Liver (tissue), 9 donors: ENCODE results near the gene HOXC6. TPM values are rescaled to one million over a fixed set of nuclear protein-coding genes. Genes with fewer than 3 reads are reported as not detected.

ENCODE experiments used
- DNase-seq: peaks from one replicate; pipeline ENCODE4 v3.0.0-alpha.2; 2017; ENCODE audit warnings: low spot score
- H3K27ac ChIP-seq, 2 donors: one replicate each; pipeline ENCODE4 v1.7.0; 2013; ENCODE audit warnings: inconsistent platforms in 2 of 2, low read length in 2 of 2, control low read depth in 1 of 2, low read depth in 1 of 2, mild to moderate bottlenecking in 1 of 2
- H3K27me3 ChIP-seq, 4 donors: one replicate each; pipeline versions ENCODE4 v1.6.1 to v1.7.0; 2013; ENCODE audit warnings: low read length in 3 of 4, inconsistent platforms in 1 of 4, mild to moderate bottlenecking in 1 of 4, moderate library complexity in 1 of 4; ENCODE audit not compliant: control insufficient read depth in 4 of 4, insufficient read depth in 4 of 4
- H3K36me3 ChIP-seq, 4 donors: one replicate each; pipeline versions ENCODE4 v1.6.1 to v1.7.0; 2013; ENCODE audit warnings: low read length in 3 of 4, mild to moderate bottlenecking in 3 of 4, low read depth in 1 of 4, moderate library complexity in 1 of 4; ENCODE audit not compliant: control insufficient read depth in 4 of 4, insufficient read depth in 3 of 4
- H3K4me1 ChIP-seq, 4 donors: one replicate each; pipeline versions ENCODE4 v1.6.1 to v1.7.0; 2013; ENCODE audit warnings: low read length in 3 of 4, mild to moderate bottlenecking in 3 of 4, moderate library complexity in 1 of 4; ENCODE audit not compliant: control insufficient read depth in 4 of 4, insufficient read depth in 4 of 4
- H3K4me3 ChIP-seq, 3 donors: one replicate each; pipeline versions ENCODE4 v1.6.1 to v1.7.0; 2013; ENCODE audit warnings: low read length in 3 of 3, control low read depth in 1 of 3, low read depth in 1 of 3, mild to moderate bottlenecking in 1 of 3
- H3K9ac ChIP-seq, 2 donors: one replicate each; pipeline ENCODE4 v1.7.0; 2013; ENCODE audit warnings: low read length in 2 of 2, mild to moderate bottlenecking in 2 of 2, moderate library complexity in 2 of 2, control low read depth in 1 of 2, low read depth in 1 of 2
- H3K9me3 ChIP-seq, 4 donors: one replicate each; pipeline versions ENCODE4 v1.6.1 to v1.7.0; 2013; ENCODE audit warnings: low read length in 3 of 4; ENCODE audit not compliant: control insufficient read depth in 4 of 4
- FOXA2 ChIP-seq: IDR thresholded peaks from 2 replicates; pipeline ENCODE4 v1.6.1; 2016; ENCODE audit warnings: antibody characterized with exemption
- GABPA ChIP-seq, 2 donors: IDR thresholded peaks in 1 of 2; conservative IDR thresholded peaks in 1 of 2; 2 replicates each; pipeline ENCODE4 v1.6.1; 2016; ENCODE audit warnings: antibody characterized with exemption in 2 of 2, mild to moderate bottlenecking in 1 of 2, moderate library complexity in 1 of 2
- JUND ChIP-seq, 2 donors: IDR thresholded peaks; 2 replicates each; pipeline ENCODE4 v1.6.1; 2016; ENCODE audit warnings: antibody characterized with exemption in 2 of 2
- NR2F2 ChIP-seq: IDR thresholded peaks from 2 replicates; pipeline ENCODE4 v1.6.1; 2016; ENCODE audit warnings: antibody characterized with exemption
- RAD21 ChIP-seq, 2 donors: IDR thresholded peaks; 2 replicates each; pipeline ENCODE4 v1.6.1; 2016; ENCODE audit warnings: antibody characterized with exemption in 2 of 2, mild to moderate bottlenecking in 2 of 2
- RXRA ChIP-seq, 2 donors: IDR thresholded peaks; 2 replicates each; pipeline ENCODE4 v1.6.1; 2017 to 2018; ENCODE audit warnings: antibody characterized with exemption in 2 of 2, mild to moderate bottlenecking in 1 of 2
- TAF1 ChIP-seq: conservative IDR thresholded peaks from 2 replicates; pipeline ENCODE4 v1.6.1; 2016; ENCODE audit warnings: antibody characterized with exemption, mild to moderate bottlenecking
- WGBS: extraction: QIAGEN DNeasy Blood & Tissue Kit; methylation state at CpG from one replicate; pipeline ENCODE4 v1.1.7; 2013; 5-methylcytosine and 5-hydroxymethylcytosine counted together
- polyA plus RNA-seq, 2 donors: library from polyadenylated mRNA; stranded (reverse) in 1 of 2; unstranded in 1 of 2; fragments of 200-250 nt in 1 of 2; fragments of >200 nt in 1 of 2; fragmentation: Nextera tagmentation in 1 of 2; extraction: Ambion mirVana in 1 of 2; gene quantifications; one replicate each; pipeline versions ENCODE4 v1.2.1 to v1.2.3, GENCODE V29; 2013 to 2015
- total RNA-seq, 2 donors: library from RNA; depleted of rRNA; stranded (reverse); fragments of >200 nt; gene quantifications; one replicate each; pipeline ENCODE4 v1.2.3, GENCODE V29; 2014
- TF ChIP-seq, protein P1 (sequence below): fragments of 150-350 bp; IDR thresholded peaks from 2 replicates; pipeline ENCODE4 v1.5.1; 2017; ENCODE audit warnings: improper control_type of control experiment, low read depth, low read length; ENCODE audit not compliant: missing input control
- TF ChIP-seq, protein P2 (sequence below): IDR thresholded peaks from 2 replicates; pipeline ENCODE4 v1.6.1; 2016; ENCODE audit warnings: antibody characterized with exemption
- TF ChIP-seq, protein P3 (sequence below): IDR thresholded peaks from 2 replicates; pipeline ENCODE4 v1.6.1; 2016; ENCODE audit warnings: antibody characterized with exemption, mild to moderate bottlenecking
- TF ChIP-seq, protein P4 (sequence below): IDR thresholded peaks from 2 replicates; pipeline ENCODE4 v1.6.1; 2016; ENCODE audit warnings: antibody characterized with exemption
- TF ChIP-seq, protein P5 (sequence below): IDR thresholded peaks from 2 replicates; pipeline ENCODE4 v1.6.1; 2016; ENCODE audit warnings: antibody characterized with exemption
- donor health status: healthy.
- donor health status: healthy.
- donor health status: healthy.
- donor health status: healthy.
- donor health status: healthy.

Gene HOXC6
- total and polyA plus RNA-seq, 4 donors: 0.33 TPM; not detected in 3

DNA sequence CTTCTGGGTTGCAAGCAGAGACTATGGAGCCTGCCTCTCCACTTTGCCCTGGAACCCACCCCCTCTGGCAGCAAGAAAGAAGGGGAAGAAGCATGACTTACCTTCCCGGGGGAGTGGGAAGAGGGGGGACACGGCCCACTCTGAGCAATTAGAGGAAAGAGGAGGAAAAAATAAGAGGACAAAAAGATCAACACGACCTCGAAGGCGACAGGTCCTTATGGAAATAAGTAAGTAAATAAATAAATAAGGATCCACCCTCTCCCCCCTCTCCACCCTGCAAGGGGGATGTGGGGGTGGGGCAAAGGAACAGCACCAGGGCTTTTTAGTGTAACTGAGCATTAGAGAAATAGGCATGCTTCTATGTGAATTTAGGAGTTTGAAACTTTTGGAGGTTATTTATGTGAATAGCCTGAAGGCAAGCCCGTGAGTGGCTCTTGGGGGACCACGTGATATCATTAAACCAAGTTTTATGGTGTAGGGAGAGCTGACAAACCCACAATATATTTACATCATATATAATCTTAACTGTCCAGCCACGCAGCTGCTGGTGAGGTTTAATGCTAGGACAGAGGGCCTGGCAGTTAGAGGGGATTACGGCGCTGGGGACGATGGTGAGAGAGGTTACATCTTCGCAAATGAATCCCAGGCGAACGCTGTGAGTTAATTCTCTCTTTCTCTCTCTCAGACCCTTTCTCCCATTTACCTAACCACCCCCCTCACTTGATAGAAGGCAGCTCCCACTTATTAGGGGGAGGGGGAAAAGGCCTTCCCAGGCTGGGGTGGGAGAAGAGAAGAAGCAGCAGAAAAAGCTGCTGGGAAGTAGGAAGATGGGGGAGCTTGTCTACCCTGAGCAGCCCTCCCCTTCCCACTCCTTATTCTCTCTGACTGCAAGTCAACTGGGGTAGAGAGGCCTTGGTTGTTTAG lies 9.4 kb downstream of the HOXC6 start:
- Histone ChIP-seq H3K9ac (no peak overlapping the region), H3K27ac (no peak overlapping the region), H3K4me1 (peaks cover 0 to 9% (median 0%) of the 10 kb centered on the region in 4 donors), H3K27me3 (peaks cover 6 to 38% (median 10%) of the 10 kb centered on the region in 4 donors), H3K36me3 (no peaks in the 10 kb centered on the region), H3K9me3 (peaks cover 0 to 3% (median 0%) of the 10 kb centered on the region in 4 donors), H3K4me3 (no peak overlapping the region)
- WGBS: 25% methylated on average over 14 of the region's 14 CpGs
- TF ChIP-seq, protein P1, sequence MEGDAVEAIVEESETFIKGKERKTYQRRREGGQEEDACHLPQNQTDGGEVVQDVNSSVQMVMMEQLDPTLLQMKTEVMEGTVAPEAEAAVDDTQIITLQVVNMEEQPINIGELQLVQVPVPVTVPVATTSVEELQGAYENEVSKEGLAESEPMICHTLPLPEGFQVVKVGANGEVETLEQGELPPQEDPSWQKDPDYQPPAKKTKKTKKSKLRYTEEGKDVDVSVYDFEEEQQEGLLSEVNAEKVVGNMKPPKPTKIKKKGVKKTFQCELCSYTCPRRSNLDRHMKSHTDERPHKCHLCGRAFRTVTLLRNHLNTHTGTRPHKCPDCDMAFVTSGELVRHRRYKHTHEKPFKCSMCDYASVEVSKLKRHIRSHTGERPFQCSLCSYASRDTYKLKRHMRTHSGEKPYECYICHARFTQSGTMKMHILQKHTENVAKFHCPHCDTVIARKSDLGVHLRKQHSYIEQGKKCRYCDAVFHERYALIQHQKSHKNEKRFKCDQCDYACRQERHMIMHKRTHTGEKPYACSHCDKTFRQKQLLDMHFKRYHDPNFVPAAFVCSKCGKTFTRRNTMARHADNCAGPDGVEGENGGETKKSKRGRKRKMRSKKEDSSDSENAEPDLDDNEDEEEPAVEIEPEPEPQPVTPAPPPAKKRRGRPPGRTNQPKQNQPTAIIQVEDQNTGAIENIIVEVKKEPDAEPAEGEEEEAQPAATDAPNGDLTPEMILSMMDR: no peak
- no peak for TF ChIP-seq GABPA (IDR thresholded peaks at IDR 0.05 in 1 of 2, conservative IDR thresholded peaks at IDR 0.05 in 1 of 2)
- TF ChIP-seq, protein P2, sequence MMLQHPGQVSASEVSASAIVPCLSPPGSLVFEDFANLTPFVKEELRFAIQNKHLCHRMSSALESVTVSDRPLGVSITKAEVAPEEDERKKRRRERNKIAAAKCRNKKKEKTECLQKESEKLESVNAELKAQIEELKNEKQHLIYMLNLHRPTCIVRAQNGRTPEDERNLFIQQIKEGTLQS: no peak
- TF ChIP-seq, protein P3, sequence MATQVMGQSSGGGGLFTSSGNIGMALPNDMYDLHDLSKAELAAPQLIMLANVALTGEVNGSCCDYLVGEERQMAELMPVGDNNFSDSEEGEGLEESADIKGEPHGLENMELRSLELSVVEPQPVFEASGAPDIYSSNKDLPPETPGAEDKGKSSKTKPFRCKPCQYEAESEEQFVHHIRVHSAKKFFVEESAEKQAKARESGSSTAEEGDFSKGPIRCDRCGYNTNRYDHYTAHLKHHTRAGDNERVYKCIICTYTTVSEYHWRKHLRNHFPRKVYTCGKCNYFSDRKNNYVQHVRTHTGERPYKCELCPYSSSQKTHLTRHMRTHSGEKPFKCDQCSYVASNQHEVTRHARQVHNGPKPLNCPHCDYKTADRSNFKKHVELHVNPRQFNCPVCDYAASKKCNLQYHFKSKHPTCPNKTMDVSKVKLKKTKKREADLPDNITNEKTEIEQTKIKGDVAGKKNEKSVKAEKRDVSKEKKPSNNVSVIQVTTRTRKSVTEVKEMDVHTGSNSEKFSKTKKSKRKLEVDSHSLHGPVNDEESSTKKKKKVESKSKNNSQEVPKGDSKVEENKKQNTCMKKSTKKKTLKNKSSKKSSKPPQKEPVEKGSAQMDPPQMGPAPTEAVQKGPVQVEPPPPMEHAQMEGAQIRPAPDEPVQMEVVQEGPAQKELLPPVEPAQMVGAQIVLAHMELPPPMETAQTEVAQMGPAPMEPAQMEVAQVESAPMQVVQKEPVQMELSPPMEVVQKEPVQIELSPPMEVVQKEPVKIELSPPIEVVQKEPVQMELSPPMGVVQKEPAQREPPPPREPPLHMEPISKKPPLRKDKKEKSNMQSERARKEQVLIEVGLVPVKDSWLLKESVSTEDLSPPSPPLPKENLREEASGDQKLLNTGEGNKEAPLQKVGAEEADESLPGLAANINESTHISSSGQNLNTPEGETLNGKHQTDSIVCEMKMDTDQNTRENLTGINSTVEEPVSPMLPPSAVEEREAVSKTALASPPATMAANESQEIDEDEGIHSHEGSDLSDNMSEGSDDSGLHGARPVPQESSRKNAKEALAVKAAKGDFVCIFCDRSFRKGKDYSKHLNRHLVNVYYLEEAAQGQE: no peak
- no peak for DNase-seq

DNA sequence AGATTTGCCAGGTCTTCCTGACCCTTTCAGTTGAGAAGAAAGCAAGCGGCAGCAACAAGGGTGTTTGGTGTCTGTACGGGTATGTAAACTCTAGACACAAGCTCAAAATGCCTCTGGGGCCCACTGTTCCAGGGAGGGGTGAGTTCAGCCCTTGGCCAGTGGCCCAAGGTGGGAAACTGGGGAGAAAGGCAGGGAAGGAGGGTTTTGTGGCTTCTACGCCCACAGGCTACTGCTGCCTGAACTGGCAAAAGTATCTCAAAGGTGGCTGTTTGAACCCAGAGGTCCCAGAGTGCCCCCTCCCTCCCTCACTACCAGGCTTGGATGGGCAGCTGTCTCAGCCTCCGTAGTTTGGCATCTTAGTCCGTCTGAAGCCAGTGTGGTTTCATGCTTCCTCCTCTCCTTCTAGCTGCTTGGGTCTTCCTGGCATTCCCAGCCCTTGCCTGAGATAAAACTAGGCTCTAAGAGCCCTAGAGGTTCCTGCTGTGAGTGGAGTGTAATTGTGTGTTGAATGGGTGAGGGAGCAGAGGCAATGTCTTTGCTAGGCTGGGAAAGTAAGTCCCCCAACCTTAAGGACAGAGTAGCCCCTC lies 10.1 kb downstream of the HOXC6 start:
- no peak for DNase-seq
- TF ChIP-seq TAF1 (no peak), JUND (IDR thresholded peaks at IDR 0.05) (no peak), RAD21 (IDR thresholded peaks at IDR 0.05) (no peak), FOXA2 (no peak), NR2F2 (no peak), RXRA (IDR thresholded peaks at IDR 0.05) (no peak)
- TF ChIP-seq, protein P1: no peak
- TF ChIP-seq, protein P4, sequence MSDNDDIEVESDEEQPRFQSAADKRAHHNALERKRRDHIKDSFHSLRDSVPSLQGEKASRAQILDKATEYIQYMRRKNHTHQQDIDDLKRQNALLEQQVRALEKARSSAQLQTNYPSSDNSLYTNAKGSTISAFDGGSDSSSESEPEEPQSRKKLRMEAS: no peak
- TF ChIP-seq, protein P5, sequence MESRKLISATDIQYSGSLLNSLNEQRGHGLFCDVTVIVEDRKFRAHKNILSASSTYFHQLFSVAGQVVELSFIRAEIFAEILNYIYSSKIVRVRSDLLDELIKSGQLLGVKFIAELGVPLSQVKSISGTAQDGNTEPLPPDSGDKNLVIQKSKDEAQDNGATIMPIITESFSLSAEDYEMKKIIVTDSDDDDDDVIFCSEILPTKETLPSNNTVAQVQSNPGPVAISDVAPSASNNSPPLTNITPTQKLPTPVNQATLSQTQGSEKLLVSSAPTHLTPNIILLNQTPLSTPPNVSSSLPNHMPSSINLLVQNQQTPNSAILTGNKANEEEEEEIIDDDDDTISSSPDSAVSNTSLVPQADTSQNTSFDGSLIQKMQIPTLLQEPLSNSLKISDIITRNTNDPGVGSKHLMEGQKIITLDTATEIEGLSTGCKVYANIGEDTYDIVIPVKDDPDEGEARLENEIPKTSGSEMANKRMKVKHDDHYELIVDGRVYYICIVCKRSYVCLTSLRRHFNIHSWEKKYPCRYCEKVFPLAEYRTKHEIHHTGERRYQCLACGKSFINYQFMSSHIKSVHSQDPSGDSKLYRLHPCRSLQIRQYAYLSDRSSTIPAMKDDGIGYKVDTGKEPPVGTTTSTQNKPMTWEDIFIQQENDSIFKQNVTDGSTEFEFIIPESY: no peak
- TF ChIP-seq, protein P3: no peak
- TF ChIP-seq, protein P2: no peak
- WGBS: 42% methylated on average over 5 of the region's 5 CpGs
- H3K9me3 ChIP-seq: peaks cover 0 to under 1% (median 0%) of the 10 kb centered on the region in 4 donors
- no peaks in the 10 kb centered on the region for H3K36me3 ChIP-seq
- H3K4me1 ChIP-seq: peaks cover 0 to 5% (median 0%) of the 10 kb centered on the region in 4 donors
- H3K9ac ChIP-seq: no peak overlapping the region
- H3K27ac ChIP-seq: no peak overlapping the region
- peaks cover 6 to 35% (median 10%) of the 10 kb centered on the region in 4 donors for H3K27me3 ChIP-seq
- no peak overlapping the region for H3K4me3 ChIP-seq
